HG02798 (cell line): ENCODE data around the gene FEZF2.

Source experiments
- ATAC-seq: cut with Tn5 transposase; IDR thresholded peaks from one replicate; pipeline ENCODE4 v1.9.1; 2021; ENCODE audit warnings: mild to moderate bottlenecking; ENCODE audit not compliant: unreplicated experiment, poor library complexity

Gene FEZF2

DNA sequence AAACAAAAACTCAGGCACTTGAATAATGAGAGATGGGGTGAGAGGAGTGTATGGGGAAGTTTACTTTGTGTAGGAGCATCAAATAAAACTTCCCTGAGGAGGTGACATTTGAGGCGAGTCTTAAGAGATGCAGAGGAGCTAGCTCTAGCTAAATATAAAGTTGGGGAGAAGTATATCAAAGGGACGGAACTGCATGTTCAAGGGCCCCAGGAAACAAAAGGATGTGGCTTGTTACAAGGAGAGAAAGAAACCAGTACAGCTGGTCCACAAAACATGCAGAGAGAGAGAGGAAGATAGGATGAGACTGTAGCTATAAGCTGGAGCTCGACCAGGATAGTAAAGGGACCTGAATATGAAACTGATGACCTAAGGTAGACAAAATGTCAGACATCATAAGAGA, 17.6 kb downstream of the FEZF2 start:
- ATAC-seq = no peak

DNA sequence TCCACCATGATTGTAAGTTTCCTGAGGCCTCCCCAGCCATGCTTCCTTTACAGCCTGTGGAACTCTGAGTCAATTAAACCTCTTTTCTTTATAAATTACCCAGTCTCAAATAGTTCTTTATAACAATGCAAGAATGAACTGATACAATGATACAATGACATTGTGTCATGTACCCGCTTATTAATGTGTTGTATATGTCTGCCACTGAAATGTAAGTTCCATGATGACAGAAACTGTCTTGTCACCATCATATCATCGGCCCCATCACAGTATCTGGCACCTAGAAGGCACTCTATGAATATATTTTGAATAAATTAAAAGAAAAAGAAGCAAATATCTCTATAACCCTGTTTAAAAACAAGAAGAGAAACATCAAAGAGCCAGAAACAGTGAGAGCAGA, 29.6 kb downstream of the FEZF2 start:
- no peak for ATAC-seq

DNA sequence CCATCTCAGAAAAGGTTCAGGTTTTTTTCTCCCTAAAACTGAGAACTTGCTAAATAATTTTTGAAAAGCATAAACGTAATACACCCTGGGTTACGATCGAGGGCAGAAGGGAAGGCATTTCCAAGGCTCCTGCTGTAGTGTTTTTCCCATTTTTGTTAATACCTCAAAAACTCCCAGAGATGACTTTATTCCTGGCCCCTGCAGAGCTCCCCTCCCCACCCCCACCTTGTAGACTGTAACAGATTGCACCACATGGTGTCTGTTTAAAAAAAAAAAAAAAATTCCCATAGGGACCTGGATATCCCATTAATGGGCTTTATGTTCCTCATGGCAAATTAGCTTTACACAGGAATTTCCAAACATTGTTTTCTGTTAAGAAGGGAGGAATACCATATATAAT, 38.2 kb downstream of the FEZF2 start:
- ATAC-seq = no peak

DNA sequence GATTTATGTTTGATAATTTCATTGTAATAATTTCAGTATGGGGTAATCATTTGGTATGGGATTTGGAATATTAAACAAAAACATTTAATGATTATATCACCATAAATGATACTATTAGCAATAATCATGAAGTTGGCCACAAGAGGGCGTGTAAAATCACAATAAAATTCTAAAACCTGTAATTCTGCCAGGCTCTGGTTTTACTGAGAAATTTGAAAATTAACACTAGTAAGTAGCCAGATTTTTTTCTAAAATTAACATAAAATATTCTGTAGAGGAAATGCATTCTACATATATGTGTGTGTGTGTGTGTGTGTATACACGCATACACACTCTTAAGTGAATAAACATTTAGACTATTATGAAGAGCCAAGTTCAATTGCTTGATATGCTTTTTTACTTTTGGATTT, 40.5 kb downstream of the FEZF2 start:
- no peak for ATAC-seq

DNA sequence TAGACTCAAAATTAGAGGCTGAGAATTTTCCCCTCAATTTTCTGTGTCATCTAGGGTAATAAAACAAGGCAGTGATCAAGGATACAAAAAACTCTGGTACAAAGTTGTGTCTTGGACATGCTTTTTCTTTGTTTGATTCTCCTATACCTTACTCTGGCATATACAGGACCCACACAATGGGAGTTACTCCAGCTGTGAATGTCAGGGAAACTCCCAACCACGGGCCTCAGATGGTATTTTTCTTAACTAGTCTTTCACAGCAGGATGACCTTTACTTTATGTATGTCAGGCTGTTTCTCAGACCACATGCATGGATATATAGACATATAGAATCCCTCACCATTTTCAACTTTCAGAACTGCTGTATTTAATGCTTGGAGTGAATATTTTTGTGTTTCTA, 41.3 kb downstream of the FEZF2 start:
- no peak for ATAC-seq

DNA sequence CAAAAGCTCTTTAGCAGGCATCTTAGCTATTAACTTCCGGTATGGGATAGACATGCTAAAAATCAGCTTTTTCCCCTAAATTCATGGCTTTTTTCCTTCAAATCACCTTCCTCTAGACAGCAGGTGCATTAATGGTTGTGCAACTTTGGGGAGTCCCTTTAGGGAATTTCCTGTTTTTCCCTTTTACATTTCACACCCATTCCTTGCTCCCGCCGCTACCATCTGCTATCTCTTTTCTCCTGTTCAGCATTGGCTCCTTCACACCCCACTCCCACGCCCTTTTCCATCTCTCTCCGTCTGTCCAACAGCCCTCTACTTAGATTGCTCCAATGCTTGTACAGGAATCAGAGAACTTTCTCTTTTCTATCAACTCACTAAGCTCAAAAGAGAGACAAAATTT, 43.4 kb downstream of the FEZF2 start:
- no peak for ATAC-seq

DNA sequence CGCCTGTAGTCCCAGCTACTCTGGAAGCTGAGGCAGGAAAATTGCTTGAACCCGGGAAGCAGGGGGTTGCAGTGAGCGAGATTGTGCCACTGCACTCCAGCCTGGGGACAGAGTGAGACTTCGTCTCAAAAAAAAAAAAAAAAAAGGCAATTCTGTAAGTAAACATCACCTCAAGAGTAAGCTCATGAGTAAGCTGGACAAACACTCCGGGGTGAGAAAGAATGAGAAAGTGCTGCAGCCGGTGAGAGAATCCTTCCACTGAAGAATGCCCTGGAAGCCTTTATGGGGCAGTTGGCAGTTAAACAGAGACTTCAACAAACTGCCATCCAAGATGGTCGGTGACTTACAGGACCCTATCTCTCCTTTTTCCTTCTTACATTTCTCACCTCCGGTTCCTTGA, 47.5 kb downstream of the FEZF2 start:
- no peak for ATAC-seq

DNA sequence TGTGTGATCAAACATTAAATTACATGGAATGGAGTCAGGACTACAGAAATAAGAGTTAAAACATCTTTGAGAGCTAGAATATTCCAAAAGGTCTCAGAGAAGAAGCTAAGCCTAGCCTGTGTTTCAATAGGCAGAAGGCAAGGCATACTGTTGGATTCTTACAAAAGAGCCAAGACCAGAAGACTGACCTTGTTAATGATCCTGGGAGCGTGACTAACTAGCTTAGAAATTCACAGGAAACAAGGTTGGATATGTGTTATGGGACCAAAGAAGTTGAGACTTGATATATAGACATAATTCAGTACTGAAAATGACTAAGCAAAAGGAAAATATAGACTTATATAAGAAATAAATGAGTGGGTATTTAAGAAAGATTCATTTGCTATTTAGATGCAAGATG, 50.1 kb downstream of the FEZF2 start:
- no peak for ATAC-seq
